ENCODE data around the gene MAGI2.
A peak's percentile ranks its signal among the peaks of the same experiment; 100 is the strongest.

MAGI2 gene

DNA sequence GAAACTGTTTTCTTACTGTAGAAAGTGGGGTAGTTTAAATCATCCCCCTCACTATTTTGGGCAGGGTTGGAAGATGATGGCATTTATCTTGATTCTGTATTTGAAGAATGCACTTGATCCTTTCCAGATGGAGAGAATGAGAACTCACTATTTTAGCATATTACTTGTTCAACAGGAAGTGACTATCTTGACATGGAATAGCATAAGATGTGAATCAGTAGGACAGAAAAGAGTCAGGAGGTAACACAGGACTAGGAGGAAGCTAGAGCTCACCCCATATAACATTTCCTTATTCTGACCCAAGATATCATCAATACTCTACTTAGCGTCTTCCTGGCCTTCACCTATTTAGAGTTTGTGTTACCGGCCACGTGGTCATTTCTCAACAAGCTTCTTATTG is 1254.7 kb downstream of the MAGI2 start:
- Histone ChIP-seq H2BK5ac (ENCODE audit: low read depth, low read length, poor library complexity, severe bottlenecking) (no peak overlapping the region), H3K4me3 (ENCODE audit: insufficient read depth in 1 of 2, low read depth in 1 of 2, low read length in 2 of 2) (no peak overlapping the region), H3K23ac (ENCODE audit: low read length in 2 of 2) (no peak overlapping the region), H3K36me3 (ENCODE audit: control insufficient read depth in 1 of 2, insufficient read depth in 2 of 2, low read depth in 1 of 2, low read length in 2 of 2) (no peaks in the 10 kb centered on the region), H3K27ac (ENCODE audit: low read length, poor library complexity, severe bottlenecking) (no peak overlapping the region), H3K18ac (ENCODE audit: low read depth in 1 of 2, low read length in 2 of 2) (no peak overlapping the region), H3K14ac (ENCODE audit: low read length in 2 of 2) (no peak overlapping the region), H4K91ac (ENCODE audit: low read length) (no peak overlapping the region), H2BK12ac (ENCODE audit: low read length in 2 of 2) (no peak overlapping the region), H3K4me1 (ENCODE audit: control insufficient read depth, insufficient read depth, low read depth, low read length) (peaks cover 4% of the 10 kb centered on the region), H4K8ac (ENCODE audit: low read length) (no peak overlapping the region), H2BK120ac (ENCODE audit: low read depth, low read length) (no peak overlapping the region), H3K79me1 (replicated peaks; ENCODE audit: low read length, poor library complexity, severe bottlenecking) (no peaks in the 10 kb centered on the region), H2AFZ (ENCODE audit: low read depth, low read length) (no peak overlapping the region), H3K9ac (ENCODE audit: low read length) (peak overlapping the region; percentile 62), H3K9me3 (ENCODE audit: control insufficient read depth, low read length) (no peaks in the 10 kb centered on the region), H3K4ac (ENCODE audit: low read depth in 1 of 2, low read length in 2 of 2) (no peak overlapping the region), H2AK5ac (ENCODE audit: low read length, severe bottlenecking) (no peak overlapping the region), H3K4me2 (ENCODE audit: low read length, poor library complexity, severe bottlenecking) (no peak overlapping the region), H3K27me3 (ENCODE audit: control insufficient read depth in 1 of 2, insufficient read depth in 1 of 2, low read length in 2 of 2) (no peaks in the 10 kb centered on the region), H2BK15ac (ENCODE audit: low read depth, poor library complexity, severe bottlenecking) (no peak overlapping the region)
- WGBS = 84% methylated on average over 3 of the region's 3 CpGs
- DNase-seq = no peak

DNA sequence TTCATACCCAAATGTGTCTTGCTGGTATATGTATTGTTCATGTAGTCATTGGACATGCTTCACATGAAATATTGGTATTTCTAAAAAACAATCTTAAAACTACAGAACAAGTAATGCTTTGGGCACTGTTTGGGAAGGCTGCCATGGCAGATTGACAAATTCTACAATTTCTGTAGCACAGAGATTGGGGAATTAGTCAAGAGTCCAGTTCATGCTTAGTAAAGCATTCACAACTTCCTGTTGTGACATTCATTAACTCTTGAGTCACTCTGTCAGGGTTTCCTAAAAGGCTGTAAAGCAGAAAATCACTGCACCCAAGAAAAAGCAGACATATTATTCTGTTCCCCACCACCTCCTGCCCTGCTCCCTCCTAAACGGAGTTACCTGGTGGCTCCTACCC is 1256.0 kb downstream of the MAGI2 start:
- H3K23ac ChIP-seq (ENCODE audit: low read length in 2 of 2) = no peak overlapping the region
- H2BK120ac ChIP-seq (ENCODE audit: low read depth, low read length) = no peak overlapping the region
- peak overlapping the region; percentile 93 for H2BK15ac ChIP-seq (ENCODE audit: low read depth, poor library complexity, severe bottlenecking)
- no peak overlapping the region for H2AK5ac ChIP-seq (ENCODE audit: low read length, severe bottlenecking)
- peak overlapping the region; percentile 62 for H3K9ac ChIP-seq (ENCODE audit: low read length)
- peak overlapping the region in 1 of 2 experiments; percentile 43 for H3K4me3 ChIP-seq (ENCODE audit: insufficient read depth in 1 of 2, low read depth in 1 of 2, low read length in 2 of 2)
- H3K18ac ChIP-seq (ENCODE audit: low read depth in 1 of 2, low read length in 2 of 2) = peak overlapping the region in 1 of 2 experiments; percentile 5
- 70% methylated on average over 1 of the region's 1 CpG for WGBS
- peak overlapping the region in 1 of 2 experiments; percentile 75 for H2BK12ac ChIP-seq (ENCODE audit: low read length in 2 of 2)
- peak overlapping the region; percentile 31 for H4K8ac ChIP-seq (ENCODE audit: low read length)
- H2BK5ac ChIP-seq (ENCODE audit: low read depth, low read length, poor library complexity, severe bottlenecking) = no peak overlapping the region
- H3K27me3 ChIP-seq (ENCODE audit: control insufficient read depth in 1 of 2, insufficient read depth in 1 of 2, low read length in 2 of 2) = no peaks in the 10 kb centered on the region
- no peak overlapping the region for H3K27ac ChIP-seq (ENCODE audit: low read length, poor library complexity, severe bottlenecking)
- no peak overlapping the region for H3K4ac ChIP-seq (ENCODE audit: low read depth in 1 of 2, low read length in 2 of 2)
- H3K79me1 ChIP-seq (replicated peaks; ENCODE audit: low read length, poor library complexity, severe bottlenecking) = no peaks in the 10 kb centered on the region
- H3K14ac ChIP-seq (ENCODE audit: low read length in 2 of 2) = no peak overlapping the region
- H3K4me1 ChIP-seq (ENCODE audit: control insufficient read depth, insufficient read depth, low read depth, low read length) = peaks cover 5% of the 10 kb centered on the region
- peak overlapping the region; percentile 86 for H4K91ac ChIP-seq (ENCODE audit: low read length)
- peak overlapping the region; percentile 10 for H3K4me2 ChIP-seq (ENCODE audit: low read length, poor library complexity, severe bottlenecking)
- H3K36me3 ChIP-seq (ENCODE audit: control insufficient read depth in 1 of 2, insufficient read depth in 2 of 2, low read depth in 1 of 2, low read length in 2 of 2) = no peaks in the 10 kb centered on the region
- no peak overlapping the region for H2AFZ ChIP-seq (ENCODE audit: low read depth, low read length)
- no peaks in the 10 kb centered on the region for H3K9me3 ChIP-seq (ENCODE audit: control insufficient read depth, low read length)
- DNase-seq = peak; percentile 67

DNA sequence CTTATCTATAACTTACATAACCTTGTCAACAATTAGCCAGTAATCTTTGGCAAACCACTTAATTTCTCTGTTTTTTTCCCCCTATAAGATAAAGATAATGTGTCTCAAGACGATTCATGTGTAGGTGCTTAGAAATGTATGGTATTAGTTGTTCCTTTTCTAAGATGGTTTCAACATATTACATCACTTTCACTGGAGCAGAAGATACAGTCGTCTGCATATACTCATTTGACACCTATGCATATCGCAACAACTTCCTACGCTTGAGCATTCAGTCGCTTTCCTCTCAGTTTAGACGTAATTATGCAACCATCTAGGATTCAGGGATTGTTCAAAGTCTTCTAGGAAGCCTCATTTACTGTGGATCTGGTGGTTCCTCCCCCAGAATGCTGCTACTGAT is 1258.2 kb downstream of the MAGI2 start:
- no peak for DNase-seq
- Histone ChIP-seq H3K36me3 (ENCODE audit: control insufficient read depth in 1 of 2, insufficient read depth in 2 of 2, low read depth in 1 of 2, low read length in 2 of 2) (no peaks in the 10 kb centered on the region), H2AFZ (ENCODE audit: low read depth, low read length) (no peak overlapping the region), H3K4me2 (ENCODE audit: low read length, poor library complexity, severe bottlenecking) (no peak overlapping the region), H3K4ac (ENCODE audit: low read depth in 1 of 2, low read length in 2 of 2) (no peak overlapping the region), H3K4me1 (ENCODE audit: control insufficient read depth, insufficient read depth, low read depth, low read length) (peaks cover 5% of the 10 kb centered on the region), H3K9me3 (ENCODE audit: control insufficient read depth, low read length) (no peaks in the 10 kb centered on the region), H2BK120ac (ENCODE audit: low read depth, low read length) (no peak overlapping the region), H2BK15ac (ENCODE audit: low read depth, poor library complexity, severe bottlenecking) (no peak overlapping the region), H3K18ac (ENCODE audit: low read depth in 1 of 2, low read length in 2 of 2) (no peak overlapping the region), H3K14ac (ENCODE audit: low read length in 2 of 2) (no peak overlapping the region), H2BK5ac (ENCODE audit: low read depth, low read length, poor library complexity, severe bottlenecking) (no peak overlapping the region), H3K79me1 (replicated peaks; ENCODE audit: low read length, poor library complexity, severe bottlenecking) (no peaks in the 10 kb centered on the region), H3K4me3 (ENCODE audit: insufficient read depth in 1 of 2, low read depth in 1 of 2, low read length in 2 of 2) (no peak overlapping the region), H4K91ac (ENCODE audit: low read length) (no peak overlapping the region), H4K8ac (ENCODE audit: low read length) (no peak overlapping the region), H2AK5ac (ENCODE audit: low read length, severe bottlenecking) (no peak overlapping the region), H3K9ac (ENCODE audit: low read length) (no peak overlapping the region), H3K27ac (ENCODE audit: low read length, poor library complexity, severe bottlenecking) (no peak overlapping the region), H3K27me3 (ENCODE audit: control insufficient read depth in 1 of 2, insufficient read depth in 1 of 2, low read length in 2 of 2) (no peaks in the 10 kb centered on the region), H3K23ac (ENCODE audit: low read length in 2 of 2) (no peak overlapping the region), H2BK12ac (ENCODE audit: low read length in 2 of 2) (no peak overlapping the region)
- 96% methylated on average over 5 of the region's 6 CpGs for WGBS

DNA sequence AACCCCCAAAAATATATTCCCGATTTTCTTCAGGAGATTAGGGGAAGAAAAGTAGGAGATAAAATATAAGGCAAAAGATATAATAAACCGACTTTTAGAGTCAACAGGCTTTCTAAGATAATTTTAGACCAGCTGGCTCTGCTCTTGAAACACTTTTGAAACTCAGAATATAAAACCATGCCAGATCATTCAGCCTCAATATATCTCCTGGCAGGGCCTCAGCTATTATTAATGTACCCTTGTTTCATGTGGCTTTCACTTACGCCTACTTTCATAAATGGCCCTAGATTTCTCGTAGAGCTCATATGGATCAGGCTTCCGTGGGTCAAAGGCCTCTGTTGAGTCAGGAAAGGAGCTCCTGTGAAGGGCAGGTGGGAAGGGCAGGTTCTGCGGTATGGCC is 1258.9 kb downstream of the MAGI2 start:
- Histone ChIP-seq H2AFZ (ENCODE audit: low read depth, low read length) (no peak overlapping the region), H3K4me1 (ENCODE audit: control insufficient read depth, insufficient read depth, low read depth, low read length) (peaks cover 5% of the 10 kb centered on the region), H3K18ac (ENCODE audit: low read depth in 1 of 2, low read length in 2 of 2) (no peak overlapping the region), H4K8ac (ENCODE audit: low read length) (no peak overlapping the region), H3K9me3 (ENCODE audit: control insufficient read depth, low read length) (no peaks in the 10 kb centered on the region), H3K9ac (ENCODE audit: low read length) (no peak overlapping the region), H3K27me3 (ENCODE audit: control insufficient read depth in 1 of 2, insufficient read depth in 1 of 2, low read length in 2 of 2) (no peaks in the 10 kb centered on the region), H3K79me1 (replicated peaks; ENCODE audit: low read length, poor library complexity, severe bottlenecking) (no peaks in the 10 kb centered on the region), H3K23ac (ENCODE audit: low read length in 2 of 2) (no peak overlapping the region), H2BK120ac (ENCODE audit: low read depth, low read length) (no peak overlapping the region), H3K14ac (ENCODE audit: low read length in 2 of 2) (peak overlapping the region in 1 of 2 experiments; percentile 28), H3K36me3 (ENCODE audit: control insufficient read depth in 1 of 2, insufficient read depth in 2 of 2, low read depth in 1 of 2, low read length in 2 of 2) (no peaks in the 10 kb centered on the region), H3K4me2 (ENCODE audit: low read length, poor library complexity, severe bottlenecking) (no peak overlapping the region), H3K4me3 (ENCODE audit: insufficient read depth in 1 of 2, low read depth in 1 of 2, low read length in 2 of 2) (no peak overlapping the region), H2BK12ac (ENCODE audit: low read length in 2 of 2) (no peak overlapping the region), H3K27ac (ENCODE audit: low read length, poor library complexity, severe bottlenecking) (no peak overlapping the region), H2BK5ac (ENCODE audit: low read depth, low read length, poor library complexity, severe bottlenecking) (no peak overlapping the region), H3K4ac (ENCODE audit: low read depth in 1 of 2, low read length in 2 of 2) (no peak overlapping the region), H4K91ac (ENCODE audit: low read length) (no peak overlapping the region), H2AK5ac (ENCODE audit: low read length, severe bottlenecking) (no peak overlapping the region), H2BK15ac (ENCODE audit: low read depth, poor library complexity, severe bottlenecking) (no peak overlapping the region)
- DNase-seq = no peak
- 95% methylated on average over 5 of the region's 6 CpGs for WGBS
